H7 (cell line): ENCODE measurements around the gene GFOD1. TPM values are rescaled to one million over a fixed set of nuclear protein-coding genes. Genes with fewer than 3 reads are reported as not detected.
"Not testable (repeated sequence)": the region's sequence is repeated elsewhere in the genome, so short reads cannot be mapped to it uniquely, and the experiment has no call there.

Experiments used
- DNase-seq: peaks from one replicate; pipeline ENCODE4 v3.0.0; 2012
- H3K27me3 ChIP-seq: 2 replicates; pipeline ENCODE4 v1.6.0; 2011; ENCODE audit warnings: mild to moderate bottlenecking, low read length; ENCODE audit not compliant: control insufficient read depth, insufficient read depth
- H3K36me3 ChIP-seq: replicated peaks from 2 replicates; pipeline ENCODE4 v1.5.1; 2011; ENCODE audit warnings: low read length; ENCODE audit not compliant: control insufficient read depth, insufficient read depth
- H3K4me3 ChIP-seq: 2 replicates; pipeline ENCODE4 v1.5.1; 2011; ENCODE audit warnings: low read depth, mild to moderate bottlenecking, control low read depth, low read length, moderate library complexity; ENCODE audit not compliant: insufficient read depth
- total RNA-seq: library from RNA; depleted of rRNA; stranded (reverse); fragments of >200 nt; shearing (Covaris generic); gene quantifications from 2 replicates; pipeline ENCODE4 v1.2.3, GENCODE V29; 2014

Gene GFOD1
- total RNA-seq, 1 experiment from 2014 or later: 4.4 TPM

GRCh38 chr6:13469693-13470092, 17.7 kb downstream of the GFOD1 start:
- Histone ChIP-seq H3K36me3 (no peaks in the 10 kb centered on the region), H3K27me3 (no peaks in the 10 kb centered on the region), H3K4me3 (no peak overlapping the region)
- no peak for DNase-seq

- H3K4me3 ChIP-seq: no peak overlapping the region
- no peaks in the 10 kb centered on the region for H3K36me3 ChIP-seq
- H3K27me3 ChIP-seq: no peaks in the 10 kb centered on the region
- no peak for DNase-seq
Observed at GRCh38 chr6:13468839-13469238, 18.6 kb downstream of the GFOD1 start.

- no peaks in the 10 kb centered on the region for H3K27me3 ChIP-seq
- H3K4me3 ChIP-seq: no peak overlapping the region
- no peaks in the 10 kb centered on the region for H3K36me3 ChIP-seq
- no peak for DNase-seq
Observed at GRCh38 chr6:13467216-13467600, 20.2 kb downstream of the GFOD1 start.

DNA sequence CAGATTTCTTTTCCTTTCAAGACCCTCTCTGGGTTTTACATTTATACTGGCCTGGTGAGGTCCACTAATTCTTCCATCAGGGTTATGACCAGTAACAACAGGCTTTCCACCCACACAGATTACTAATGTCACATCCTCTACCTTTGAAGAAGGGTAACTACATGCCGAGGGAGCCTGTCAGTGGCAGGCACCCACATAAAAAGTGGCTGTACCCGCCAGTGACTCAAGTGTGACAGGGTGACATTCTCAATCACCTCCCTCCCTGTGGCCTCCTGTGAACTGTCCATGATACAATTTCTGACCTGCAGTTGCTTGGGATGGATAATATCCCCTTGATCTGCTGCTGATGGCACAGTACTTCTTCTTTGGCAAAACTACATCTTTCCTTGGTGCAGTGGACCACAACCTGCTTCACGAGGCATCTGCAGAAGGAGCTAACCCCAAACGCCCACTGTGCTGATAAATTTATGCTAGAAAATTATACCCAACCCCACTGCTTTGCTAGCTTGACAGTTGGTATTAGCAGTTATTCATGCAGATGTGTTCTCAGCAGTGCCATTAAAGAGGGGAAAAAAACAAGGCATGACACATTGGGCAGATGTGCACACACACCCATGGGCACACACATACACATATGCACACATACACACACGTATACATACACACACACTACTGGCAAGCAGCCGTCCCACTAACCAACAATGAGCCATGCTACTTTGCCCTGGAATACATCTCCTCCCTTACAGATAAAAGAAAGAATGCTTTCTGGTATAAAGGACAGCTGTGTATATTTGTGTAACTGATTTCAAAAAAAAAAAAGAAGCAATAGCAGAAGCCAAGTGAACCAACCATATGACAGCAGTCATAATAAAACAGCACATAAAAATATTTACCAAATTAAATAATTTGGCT, 20.8 kb downstream of the GFOD1 start:
- no peak for DNase-seq
- Histone ChIP-seq H3K4me3 (no peak overlapping the region), H3K36me3 (no peaks in the 10 kb centered on the region), H3K27me3 (no peaks in the 10 kb centered on the region)

DNA sequence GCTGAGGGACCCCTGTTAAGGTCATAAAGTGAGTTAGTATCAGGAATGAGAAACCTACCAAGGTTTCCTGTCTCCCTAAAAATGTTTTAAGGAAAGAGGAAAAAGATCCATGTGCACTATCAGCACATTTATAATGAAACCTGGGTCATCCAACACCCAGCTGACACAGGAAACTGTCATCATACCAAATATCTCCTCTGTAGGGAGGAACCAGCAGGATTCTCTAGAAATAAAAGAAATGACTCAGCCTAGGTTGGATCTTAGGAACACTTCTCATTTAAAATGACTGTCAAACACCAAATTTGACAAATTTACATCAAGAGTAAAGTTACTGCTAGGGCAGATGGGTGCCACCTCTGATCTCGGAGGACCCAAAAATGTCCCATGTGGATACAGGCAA, 21.7 kb downstream of the GFOD1 start:
- no peak overlapping the region for H3K4me3 ChIP-seq
- no peaks in the 10 kb centered on the region for H3K27me3 ChIP-seq
- no peaks in the 10 kb centered on the region for H3K36me3 ChIP-seq
- no peak for DNase-seq

GRCh38 chr6:13463941-13464340, 23.5 kb downstream of the GFOD1 start:
- Histone ChIP-seq H3K27me3 (no peaks in the 10 kb centered on the region), H3K4me3 (no peak overlapping the region), H3K36me3 (no peaks in the 10 kb centered on the region)
- no peak for DNase-seq

GRCh38 chr6:13463328-13463717, 24.1 kb downstream of the GFOD1 start:
- no peak overlapping the region for H3K4me3 ChIP-seq
- H3K36me3 ChIP-seq: no peaks in the 10 kb centered on the region
- no peaks in the 10 kb centered on the region for H3K27me3 ChIP-seq
- DNase-seq: no peak

DNA sequence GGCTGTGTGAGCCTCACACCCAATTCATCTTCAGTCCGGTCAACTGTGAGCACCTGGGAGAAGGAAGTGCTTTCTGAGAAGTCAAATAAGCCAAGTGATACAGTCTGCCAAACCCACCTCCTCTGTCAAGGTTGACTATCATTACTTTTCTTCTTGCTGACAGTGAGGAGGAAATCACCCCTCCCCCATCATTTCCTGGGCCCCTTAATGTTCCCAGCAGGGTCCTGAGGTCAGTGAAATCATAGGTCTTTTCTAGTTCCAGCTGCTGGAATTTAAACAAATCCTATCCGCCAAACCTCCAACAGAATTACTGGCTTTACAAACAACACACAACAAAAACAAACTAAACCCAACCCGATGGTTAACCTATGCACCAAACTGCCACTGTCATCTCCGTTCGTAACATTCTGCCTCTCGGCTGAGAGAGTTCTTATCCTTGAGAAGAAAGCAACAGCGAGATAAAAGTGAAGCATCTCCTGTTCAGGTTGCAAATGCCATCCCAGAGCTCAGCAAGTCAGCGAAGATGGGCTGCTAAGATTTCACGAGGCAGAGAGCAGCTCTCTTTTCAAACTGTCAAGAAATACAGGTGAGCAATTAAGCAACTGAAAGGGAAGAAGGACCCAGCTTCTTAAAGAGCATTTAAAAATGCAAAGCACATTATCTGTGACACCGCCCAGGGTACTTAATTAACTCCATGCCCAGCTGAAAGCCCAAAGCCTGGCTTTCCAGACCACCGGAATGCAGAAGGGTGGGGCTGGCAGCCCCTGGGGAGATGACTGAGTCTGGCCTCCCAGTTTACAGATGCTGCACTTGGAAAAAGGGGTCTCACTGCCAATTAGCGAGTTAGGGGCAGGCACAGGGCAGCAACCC, 24.7 kb downstream of the GFOD1 start:
- no peaks in the 10 kb centered on the region for H3K27me3 ChIP-seq
- no peaks in the 10 kb centered on the region for H3K36me3 ChIP-seq
- H3K4me3 ChIP-seq: no peak overlapping the region
- DNase-seq: no peak

DNA sequence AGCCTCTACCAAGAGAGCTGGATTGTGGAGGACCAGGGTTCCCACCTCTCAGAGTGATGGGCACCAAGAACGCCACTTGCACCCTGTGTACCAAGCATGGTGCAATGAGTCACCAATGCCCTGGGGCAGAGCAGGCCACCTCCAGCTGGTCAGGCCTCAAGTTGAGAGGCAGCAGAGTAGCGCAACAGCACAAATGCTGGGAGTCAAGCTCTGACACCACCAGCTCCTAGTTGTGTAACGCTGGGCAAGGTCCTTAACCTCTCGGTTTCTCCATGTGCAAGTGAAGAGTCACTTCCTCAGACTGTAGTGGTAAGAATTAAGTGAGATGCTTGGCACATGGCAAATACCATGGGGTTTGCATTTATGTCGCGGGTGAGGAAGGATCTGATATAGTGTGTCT, 25.6 kb downstream of the GFOD1 start:
- H3K27me3 ChIP-seq: no peaks in the 10 kb centered on the region
- no peak for DNase-seq
- no peak overlapping the region for H3K4me3 ChIP-seq

DNA sequence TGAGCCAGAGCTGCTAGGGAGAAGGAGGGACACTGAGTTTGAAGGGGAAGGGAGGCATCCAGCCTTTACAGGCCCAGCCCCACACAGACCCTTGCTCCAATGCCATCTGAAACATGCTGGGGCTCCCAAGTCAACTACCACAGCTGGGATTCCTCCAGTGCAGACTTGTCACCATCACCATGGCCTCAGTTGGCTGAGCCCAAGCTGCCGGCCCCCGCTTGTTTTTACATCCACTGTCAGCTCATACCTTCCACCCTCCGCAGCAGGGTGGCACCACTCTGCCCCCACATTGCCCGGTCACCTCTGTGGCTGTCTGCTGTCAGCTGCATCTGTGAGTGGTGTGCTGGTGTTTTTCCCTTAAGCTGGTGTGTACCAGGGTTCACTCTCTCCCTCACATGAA, 26.1 kb downstream of the GFOD1 start:
- Histone ChIP-seq H3K4me3 (no peak overlapping the region), H3K36me3 (no peaks in the 10 kb centered on the region), H3K27me3 (no peaks in the 10 kb centered on the region)
- no peak for DNase-seq

More for the DNA sequence above, 25.6 kb downstream of the GFOD1 start:
- no peaks in the 10 kb centered on the region for H3K36me3 ChIP-seq

GRCh38 chr6:13460289-13460688, 27.1 kb downstream of the GFOD1 start:
- not testable (repeated sequence) for H3K27me3 ChIP-seq, H3K4me3 ChIP-seq

GRCh38 chr6:13457577-13457976, 29.8 kb downstream of the GFOD1 start:
- no peaks in the 10 kb centered on the region for H3K27me3 ChIP-seq
- H3K4me3 ChIP-seq: no peak overlapping the region
- no peak for DNase-seq
- H3K36me3 ChIP-seq: no peaks in the 10 kb centered on the region

More at GRCh38 chr6:13460289-13460688, 27.1 kb downstream of the GFOD1 start:
- H3K36me3 ChIP-seq, DNase-seq: not testable (repeated sequence)

DNA sequence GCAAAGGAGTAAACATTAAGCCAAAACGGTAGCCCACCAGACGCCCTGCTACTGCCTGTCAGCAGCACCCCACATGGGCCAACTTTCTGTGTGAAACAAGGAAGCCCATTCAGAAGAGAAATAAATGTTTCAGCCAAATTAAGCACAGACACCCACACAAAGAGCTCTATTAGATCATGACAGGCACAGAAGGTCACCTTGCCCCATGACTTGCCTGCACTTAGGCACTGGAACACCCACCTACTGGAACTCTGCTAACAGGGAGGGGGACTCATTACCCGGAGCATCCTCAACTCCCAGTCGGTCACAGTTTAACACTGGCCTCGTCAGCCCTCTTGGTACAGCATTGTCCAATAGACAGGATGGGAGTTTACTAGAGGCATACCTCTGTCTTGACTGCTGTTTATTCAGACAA, 31.8 kb downstream of the GFOD1 start:
- no peak for DNase-seq
- Histone ChIP-seq H3K27me3 (no peaks in the 10 kb centered on the region), H3K4me3 (no peak overlapping the region), H3K36me3 (no peaks in the 10 kb centered on the region)

- H3K4me3 ChIP-seq: no peak overlapping the region
- H3K27me3 ChIP-seq: no peaks in the 10 kb centered on the region
- DNase-seq: no peak
Observed at GRCh38 chr6:13454286-13455221, 32.8 kb downstream of the GFOD1 start.

More at GRCh38 chr6:13454286-13455221, 32.8 kb downstream of the GFOD1 start:
- no peaks in the 10 kb centered on the region for H3K36me3 ChIP-seq
